H1 (cell line): Measurements from ENCODE around the gene GRXCR2. TPM values are rescaled to one million over a fixed set of nuclear protein-coding genes. Genes with fewer than 3 reads are reported as not detected.

Experiments
- CTCF ChIA-PET: fragments of 300-600 bp; sonication (Branson Sonifier 250); formaldehyde crosslinking; loops from one replicate; lab custom pipeline; 2021; ENCODE audit not compliant: partially characterized antibody; lab: Charles Lee
- POLR2A ChIA-PET: fragments of 300-600 bp; sonication (Branson Sonifier 250); formaldehyde crosslinking; loops from one replicate; lab custom pipeline; 2021; ENCODE audit warnings: inconsistent platforms; ENCODE audit not compliant: partially characterized antibody; lab: Charles Lee
- DNase-seq, 2 experiments: peaks; one replicate each; pipeline versions ENCODE4 v3.0.0 to v3.0.0-alpha.2; 2010 to 2022; ENCODE audit warnings: low spot score in 2 of 2, low read depth in 1 of 2, mixed read lengths in 1 of 2
- FAIRE-seq: peaks from 2 replicates; lab custom pipeline; 2011; peaks lifted over from hg19 to GRCh38; lab: Jason Lieb, UNC
- H2AFZ ChIP-seq: 2 replicates; pipeline ENCODE4 v1.8.1; 2012; ENCODE audit warnings: low read length, inconsistent platforms
- H2AK5ac ChIP-seq: 2 replicates; pipeline ENCODE4 v1.6.1; 2013; ENCODE audit warnings: low read depth, low read length
- H2BK120ac ChIP-seq: replicated peaks from 2 replicates; pipeline ENCODE3; 2013; ENCODE audit warnings: low read depth, low read length, inconsistent platforms
- H2BK12ac ChIP-seq: 2 replicates; pipeline ENCODE4 v1.6.1; 2013; ENCODE audit warnings: low read depth, low read length
- H2BK15ac ChIP-seq: 2 replicates; pipeline ENCODE4 v1.6.1; 2013; ENCODE audit warnings: low read length
- H2BK20ac ChIP-seq: 2 replicates; pipeline ENCODE4 v1.6.1; 2013; ENCODE audit warnings: low read length
- H2BK5ac ChIP-seq: 2 replicates; pipeline ENCODE4 v1.6.1; 2013; ENCODE audit warnings: low read depth, low read length
- H3K14ac ChIP-seq: 2 replicates; pipeline ENCODE4 v1.6.1; 2013; ENCODE audit warnings: inconsistent platforms; ENCODE audit not compliant: insufficient read length
- H3K18ac ChIP-seq: 2 replicates; pipeline ENCODE4 v1.6.1; 2013; ENCODE audit warnings: low read length; ENCODE audit errors: extremely low read depth
- H3K23ac ChIP-seq: 2 replicates; pipeline ENCODE4 v1.6.1; 2013; ENCODE audit warnings: inconsistent platforms; ENCODE audit not compliant: insufficient read length
- H3K23me2 ChIP-seq: 2 replicates; pipeline ENCODE4 v1.6.1; 2013; ENCODE audit warnings: low read depth, low read length
- H3K27ac ChIP-seq: 2 replicates; pipeline ENCODE4 v1.6.1; 2011; ENCODE audit warnings: low read depth, low read length, inconsistent platforms
- H3K27me3 ChIP-seq, 4 experiments: replicated peaks in 1 of 4; 1 replicate in 1 of 4; 2 replicates in 3 of 4; pipeline versions ENCODE4 v1.6.1 to v1.8.1; 2011 to 2013; ENCODE audit warnings: low read length in 3 of 4, mild to moderate bottlenecking in 3 of 4, inconsistent platforms in 2 of 4, mixed read lengths in 2 of 4, moderate library complexity in 1 of 4; ENCODE audit not compliant: control insufficient read depth in 3 of 4, insufficient read depth in 3 of 4; ENCODE audit errors: extremely low read depth in 1 of 4
- H3K36me3 ChIP-seq, 4 experiments: 2 replicates each; pipeline versions ENCODE4 v1.6.1 to v1.8.1; 2011 to 2013; ENCODE audit warnings: mild to moderate bottlenecking in 4 of 4, low read length in 3 of 4, moderate library complexity in 2 of 4, control low read depth in 1 of 4, inconsistent platforms in 1 of 4; ENCODE audit not compliant: insufficient read depth in 4 of 4, control insufficient read depth in 2 of 4
- H3K4ac ChIP-seq: replicated peaks from 2 replicates; pipeline ENCODE3; 2013; ENCODE audit warnings: low read length, low read depth, mixed read lengths, inconsistent platforms; ENCODE audit not compliant: insufficient read length
- H3K4me1 ChIP-seq, 4 experiments: replicated peaks in 1 of 4; 1 replicate in 1 of 4; 2 replicates in 3 of 4; pipeline versions ENCODE4 v1.6.1 to v1.8.1; 2011 to 2013; ENCODE audit warnings: low read length in 3 of 4, inconsistent platforms in 2 of 4, mixed read lengths in 1 of 4; ENCODE audit not compliant: insufficient read depth in 4 of 4, control insufficient read depth in 3 of 4
- H3K4me2 ChIP-seq, 2 experiments: 2 replicates each; pipeline versions ENCODE4 v1.6.1 to v1.8.1; 2011 to 2013; ENCODE audit warnings: low read depth in 2 of 2, low read length in 2 of 2, control low read depth in 1 of 2, inconsistent platforms in 1 of 2, mild to moderate bottlenecking in 1 of 2; ENCODE audit not compliant: insufficient read depth in 1 of 2
- H3K4me3 ChIP-seq, 4 experiments: fragments of 200-600, 300-600 bp in 1 of 4; sonication (generic), shearing (Covaris generic), sonication (Bioruptor Twin) in 1 of 4; 2 replicates each; pipeline versions ENCODE4 v1.5.1 to v1.8.1; 2011 to 2016; ENCODE audit warnings: low read length in 4 of 4, low read depth in 3 of 4, control low read depth in 2 of 4, inconsistent platforms in 2 of 4, mild to moderate bottlenecking in 2 of 4, mixed read lengths in 1 of 4, moderate library complexity in 1 of 4; ENCODE audit not compliant: insufficient read depth in 2 of 4; ENCODE audit errors: extremely low read depth in 1 of 4
- H3K56ac ChIP-seq: replicated peaks from 2 replicates; pipeline ENCODE3; 2013; ENCODE audit warnings: low read depth, mild to moderate bottlenecking, mixed read lengths, low read length, inconsistent platforms; ENCODE audit not compliant: insufficient read length
- H3K79me1 ChIP-seq: 2 replicates; pipeline ENCODE4 v1.6.1; 2013; ENCODE audit warnings: low read depth, low read length, control low read depth
- H3K79me2 ChIP-seq, 2 experiments: 2 replicates each; pipeline versions ENCODE4 v1.6.1 to v1.8.1; 2012 to 2013; ENCODE audit warnings: low read length in 2 of 2, mild to moderate bottlenecking in 2 of 2, inconsistent platforms in 1 of 2; ENCODE audit not compliant: insufficient read depth in 2 of 2, control insufficient read depth in 1 of 2
- H3K9ac ChIP-seq, 4 experiments: replicated peaks in 1 of 4; 1 replicate in 1 of 4; 2 replicates in 3 of 4; pipeline versions ENCODE4 v1.6.1 to v1.8.1; 2011 to 2013; ENCODE audit warnings: low read depth in 3 of 4, low read length in 3 of 4, control low read depth in 2 of 4, mild to moderate bottlenecking in 2 of 4, moderate library complexity in 2 of 4, inconsistent platforms in 1 of 4; ENCODE audit errors: extremely low read depth in 1 of 4
- H3K9me3 ChIP-seq, 2 experiments: 2 replicates each; pipeline versions ENCODE4 v1.6.1 to v1.8.1; 2012 to 2013; ENCODE audit warnings: mild to moderate bottlenecking in 2 of 2, moderate library complexity in 2 of 2, control low read depth in 1 of 2, inconsistent platforms in 1 of 2, low read depth in 1 of 2, low read length in 1 of 2, mixed read lengths in 1 of 2; ENCODE audit not compliant: insufficient read depth in 2 of 2
- H4K20me1 ChIP-seq, 2 experiments: replicated peaks in 1 of 2; 2 replicates each; pipeline versions ENCODE3 to v1.8.1; 2011 to 2013; ENCODE audit warnings: inconsistent platforms in 2 of 2, low read length in 2 of 2, mild to moderate bottlenecking in 1 of 2; ENCODE audit not compliant: insufficient read depth in 2 of 2, control insufficient read depth in 1 of 2
- H4K5ac ChIP-seq: 2 replicates; pipeline ENCODE4 v1.6.1; 2013; ENCODE audit warnings: low read length, low read depth, mixed read lengths, inconsistent platforms; ENCODE audit not compliant: insufficient read length
- H4K8ac ChIP-seq: 2 replicates; pipeline ENCODE4 v1.8.0; 2013; ENCODE audit warnings: mild to moderate bottlenecking, moderate library complexity, low read length, inconsistent platforms; ENCODE audit not compliant: insufficient read depth; ENCODE audit errors: extremely low read depth
- H4K91ac ChIP-seq: replicated peaks from 2 replicates; pipeline ENCODE3; 2013; ENCODE audit warnings: low read length, mixed read lengths, inconsistent platforms; ENCODE audit not compliant: insufficient read length
- BACH1 ChIP-seq: IDR thresholded peaks from 2 replicates; pipeline ENCODE4 v1.6.1; 2012; ENCODE audit warnings: low read length, improper control_type of control experiment
- KDM1A ChIP-seq: fragments of 200-600, 300-600 bp; sonication (generic); IDR thresholded peaks from 2 replicates; pipeline ENCODE4 v1.7.1; 2016; ENCODE audit warnings: mild to moderate bottlenecking, low read length, borderline replicate concordance
- SAP30 ChIP-seq: fragments of 300-600 bp; sonication (generic); IDR thresholded peaks from 2 replicates; pipeline ENCODE4 v1.7.1; 2012; ENCODE audit warnings: low read length, moderate library complexity, mild to moderate bottlenecking, inconsistent platforms; ENCODE audit not compliant: insufficient read depth, insufficient replicate concordance
- WGBS, 2 experiments: shearing (Covaris generic) in 1 of 2; methylation state at CpG; one replicate each; pipeline versions ENCODE4 v1.1.6 to v1.1.7; 2013 to 2015; ENCODE audit warnings: low lambda C conversion rate in 2 of 2, mixed read lengths in 2 of 2, inconsistent platforms in 1 of 2, low coverage in 1 of 2, missing lambda C conversion rate in 1 of 2; ENCODE audit not compliant: insufficient replicate concordance in 2 of 2, insufficient coverage in 1 of 2, insufficient read length in 1 of 2; ENCODE audit errors: extremely low coverage in 1 of 2, missing lambda C conversion rate in 1 of 2; 5-methylcytosine and 5-hydroxymethylcytosine counted together
- polyA plus RNA-seq, 7 experiments: library from polyadenylated mRNA; depleted of rRNA in 3 of 7; stranded (reverse) in 5 of 7; unstranded in 2 of 7; fragments of >200 nt in 5 of 7; fragments of 200-250 nt in 2 of 7; gene quantifications; 1 replicate in 5 of 7; 2 replicates in 1 of 7; 4 replicates in 1 of 7; pipeline versions ENCODE4 v1.2.1 to v1.2.3, GENCODE V29; 2011 to 2013; ENCODE audit warnings: missing spikeins in 2 of 7, mixed read lengths in 2 of 7
- total RNA-seq: library from RNA; stranded (reverse); fragmentation: NEBNext Ultra II Directional; extraction: Animal tissue kit (Norgen Biotek cat#: 25700); gene quantifications from 2 replicates; pipeline ENCODE4 v1.2.1, GENCODE V29; 2021

GRXCR2 gene
- total and polyA plus RNA-seq, 2 of the 8 experiments (the other 6 are each of a cell fraction or from before 2014, with no cell fraction given): not detected

GRCh38 chr5:145913701-145914100 lies 40.9 kb upstream of the GRXCR2 start:
- H2BK12ac ChIP-seq: no peak overlapping the region
- no peak overlapping the region for H3K4me2 ChIP-seq
- H3K4me3 ChIP-seq: no peak overlapping the region
- ChIA-PET POLR2A (no interaction called here), CTCF (interaction anchor here (1.2 to 1.3 kb wide), 2 partner anchors 25 to 40 kb away, joined by 3 to 4 read pairs; no protein-coding TSS in a partner anchor)
- FAIRE-seq: no peak
- no peaks in the 10 kb centered on the region for H3K9me3 ChIP-seq
- no peak overlapping the region for H4K8ac ChIP-seq
- no peaks in the 10 kb centered on the region for H3K23me2 ChIP-seq
- no peak overlapping the region for H3K14ac ChIP-seq
- no peaks in the 10 kb centered on the region for H4K20me1 ChIP-seq
- H2AFZ ChIP-seq: no peak overlapping the region
- H3K9ac ChIP-seq: no peak overlapping the region
- no peak overlapping the region for H3K27ac ChIP-seq
- H3K27me3 ChIP-seq: no peaks in the 10 kb centered on the region
- H3K79me1 ChIP-seq: no peaks in the 10 kb centered on the region
- no peak for DNase-seq
- no peak overlapping the region for H4K91ac ChIP-seq
- H2BK120ac ChIP-seq: no peak overlapping the region
- no peaks in the 10 kb centered on the region for H3K4me1 ChIP-seq
- no peak overlapping the region for H3K4ac ChIP-seq
- H2AK5ac ChIP-seq: no peak overlapping the region
- no peak overlapping the region for H2BK5ac ChIP-seq
- H3K23ac ChIP-seq: no peak overlapping the region
- WGBS, 2 experiments: 94% methylated on average over 7 of the region's 7 CpGs; no CpG with 5 or more reads in 1 of the 2 experiments
- H4K5ac ChIP-seq: no peak overlapping the region
- H3K56ac ChIP-seq: no peak overlapping the region
- H2BK20ac ChIP-seq: no peak overlapping the region
- no peak overlapping the region for H2BK15ac ChIP-seq
- H3K79me2 ChIP-seq: no peaks in the 10 kb centered on the region
- no peaks in the 10 kb centered on the region for H3K36me3 ChIP-seq
- no peak overlapping the region for H3K18ac ChIP-seq
- TF ChIP-seq BACH1 (no peak), KDM1A (no peak), SAP30 (no peak)
